HG02642 (cell line): ENCODE measurements around the gene NOL9.
"Not testable (repeated sequence)": the region's sequence is repeated elsewhere in the genome, so short reads cannot be mapped to it uniquely, and the experiment has no call there.

ENCODE experiments used
- ATAC-seq: cut with Tn5 transposase; IDR thresholded peaks from one replicate; pipeline ENCODE4 v1.9.1; 2021; ENCODE audit warnings: mild to moderate bottlenecking; ENCODE audit not compliant: unreplicated experiment, poor library complexity

NOL9 gene

DNA sequence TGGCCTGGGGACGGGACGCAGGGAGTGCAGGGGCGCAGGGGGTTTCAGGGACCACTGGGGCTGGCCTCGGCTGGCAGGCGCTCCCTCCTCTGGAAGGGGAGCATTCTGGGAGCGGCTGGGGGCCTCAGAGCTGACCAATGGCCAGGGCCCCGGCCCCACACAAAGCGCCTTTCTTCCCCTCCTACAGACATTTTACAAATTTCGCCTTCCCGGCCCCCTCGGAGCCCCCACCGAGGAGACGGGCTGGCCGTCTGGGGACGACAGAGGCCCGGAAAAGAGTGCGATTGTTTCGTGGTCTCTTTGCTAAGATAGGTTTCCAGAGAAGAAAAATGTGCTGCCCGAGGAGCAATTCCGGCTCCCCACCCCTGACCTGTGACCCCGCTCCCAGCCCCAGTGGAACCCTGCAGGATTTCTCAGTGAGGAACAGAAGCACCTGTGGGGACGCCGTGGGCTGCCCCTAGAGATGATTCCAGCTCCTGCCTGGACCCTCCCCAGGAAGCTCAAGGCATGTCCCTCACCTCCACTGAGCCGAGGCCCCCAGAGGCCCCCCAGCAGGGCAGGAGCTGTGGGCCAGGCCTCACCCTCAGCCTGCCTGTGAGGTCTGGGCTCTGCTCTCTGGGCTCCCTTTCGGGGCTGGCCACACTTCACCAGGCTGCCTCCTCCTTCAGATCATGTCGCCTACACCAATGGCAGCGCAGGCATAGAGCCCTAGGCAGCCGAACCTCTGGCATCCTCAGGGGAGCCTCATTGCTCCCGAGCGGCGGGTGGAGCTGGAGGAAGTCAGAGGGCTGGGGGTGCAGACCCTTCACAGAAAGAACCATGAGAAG, 47.9 kb downstream of the NOL9 start:
- ATAC-seq: no peak

DNA sequence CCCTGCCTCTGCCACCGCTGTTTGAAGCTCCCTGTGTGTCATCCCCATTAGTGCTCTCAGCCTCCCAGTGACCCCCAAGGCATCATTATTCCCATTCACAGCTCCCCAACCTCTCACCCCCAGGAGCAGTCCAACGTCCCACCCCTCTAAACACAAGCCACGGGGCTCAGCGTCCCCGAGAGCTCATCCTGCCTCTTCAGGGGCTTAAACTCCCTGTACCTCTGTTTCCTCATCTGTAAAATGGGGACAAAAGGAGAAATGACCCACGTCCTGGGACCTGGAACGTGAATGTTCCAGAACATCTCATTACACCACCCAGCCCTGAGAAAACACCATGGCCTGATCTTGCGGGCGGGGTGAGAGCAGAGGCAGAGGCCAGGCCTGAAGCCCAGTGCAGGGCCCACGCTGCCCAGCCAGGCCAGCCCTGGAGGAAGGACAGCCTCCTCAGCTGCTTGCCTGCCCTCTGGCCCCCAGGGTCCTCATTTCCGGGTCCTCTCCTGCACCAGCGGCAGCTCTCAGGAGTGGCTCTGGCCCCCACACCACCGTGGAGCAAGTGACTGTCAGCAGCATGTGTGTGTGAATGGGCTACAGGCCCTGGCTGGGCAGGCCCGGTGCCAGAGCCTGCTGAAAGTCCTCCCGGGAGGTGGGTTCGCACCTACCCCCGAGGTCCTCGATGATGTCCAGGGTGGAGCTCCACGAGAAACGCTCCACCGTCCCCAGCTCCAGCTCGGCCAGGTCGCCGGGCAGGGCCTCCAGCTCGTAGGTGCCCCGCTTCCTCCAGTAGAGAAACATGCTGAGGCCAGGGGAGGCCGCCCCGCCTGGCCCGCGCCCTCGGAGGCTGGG, 48.7 kb downstream of the NOL9 start:
- ATAC-seq: no peak

DNA sequence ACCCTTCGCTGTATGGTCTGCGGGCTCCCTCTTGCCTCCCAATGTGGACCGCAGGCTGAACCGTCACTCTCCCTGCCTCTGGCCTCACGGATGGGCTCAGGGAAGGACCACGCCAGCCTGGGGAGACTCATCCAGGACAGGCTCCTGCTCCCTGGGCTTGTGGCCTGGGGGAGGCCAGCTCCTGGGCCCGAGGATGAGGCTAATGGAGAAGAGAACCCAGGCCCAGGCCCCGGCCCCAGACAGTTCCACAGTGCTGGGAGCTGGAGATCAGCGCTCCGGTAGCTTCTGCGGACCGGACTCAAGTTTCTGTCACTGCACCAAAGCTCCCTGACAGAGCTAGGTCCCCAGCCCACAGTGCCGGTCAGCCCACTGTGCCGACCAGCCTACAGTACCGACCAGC, 49.4 kb downstream of the NOL9 start:
- no peak for ATAC-seq

DNA sequence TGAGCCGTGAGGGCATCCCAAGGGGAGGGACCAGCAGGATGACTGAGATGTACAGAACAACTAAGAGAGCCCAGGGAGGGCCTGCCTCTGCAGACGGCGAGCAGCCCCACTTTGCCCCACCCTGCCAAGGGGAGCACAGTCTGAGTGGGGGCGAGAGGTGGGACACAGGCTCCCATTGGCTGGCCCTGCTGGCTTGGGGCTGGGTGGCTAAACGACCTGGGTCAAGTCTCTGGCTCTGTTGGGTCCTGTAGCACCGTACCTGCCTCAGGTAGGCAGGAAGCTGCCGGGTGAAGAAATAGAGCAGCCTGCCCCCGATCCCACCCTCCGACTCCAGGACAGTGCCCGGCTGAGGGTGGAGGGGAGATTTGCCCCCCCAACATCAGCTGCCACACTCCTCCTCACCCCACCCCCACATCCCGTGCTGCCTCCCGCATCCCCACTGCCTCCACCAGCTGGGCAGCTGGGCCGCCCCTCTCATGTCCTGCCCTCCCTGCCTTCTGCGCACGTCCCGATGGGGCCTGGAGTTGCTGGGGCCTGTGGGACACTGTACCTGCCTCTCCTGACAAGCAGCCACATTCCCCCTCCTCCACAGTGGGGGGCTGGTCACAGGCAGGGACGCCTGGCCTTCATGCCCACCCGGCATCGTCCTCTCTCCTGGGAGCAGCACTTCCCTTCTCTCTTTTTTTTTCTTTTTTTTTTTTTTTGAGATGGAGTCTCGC, 50.3 kb downstream of the NOL9 start:
- ATAC-seq: no peak

DNA sequence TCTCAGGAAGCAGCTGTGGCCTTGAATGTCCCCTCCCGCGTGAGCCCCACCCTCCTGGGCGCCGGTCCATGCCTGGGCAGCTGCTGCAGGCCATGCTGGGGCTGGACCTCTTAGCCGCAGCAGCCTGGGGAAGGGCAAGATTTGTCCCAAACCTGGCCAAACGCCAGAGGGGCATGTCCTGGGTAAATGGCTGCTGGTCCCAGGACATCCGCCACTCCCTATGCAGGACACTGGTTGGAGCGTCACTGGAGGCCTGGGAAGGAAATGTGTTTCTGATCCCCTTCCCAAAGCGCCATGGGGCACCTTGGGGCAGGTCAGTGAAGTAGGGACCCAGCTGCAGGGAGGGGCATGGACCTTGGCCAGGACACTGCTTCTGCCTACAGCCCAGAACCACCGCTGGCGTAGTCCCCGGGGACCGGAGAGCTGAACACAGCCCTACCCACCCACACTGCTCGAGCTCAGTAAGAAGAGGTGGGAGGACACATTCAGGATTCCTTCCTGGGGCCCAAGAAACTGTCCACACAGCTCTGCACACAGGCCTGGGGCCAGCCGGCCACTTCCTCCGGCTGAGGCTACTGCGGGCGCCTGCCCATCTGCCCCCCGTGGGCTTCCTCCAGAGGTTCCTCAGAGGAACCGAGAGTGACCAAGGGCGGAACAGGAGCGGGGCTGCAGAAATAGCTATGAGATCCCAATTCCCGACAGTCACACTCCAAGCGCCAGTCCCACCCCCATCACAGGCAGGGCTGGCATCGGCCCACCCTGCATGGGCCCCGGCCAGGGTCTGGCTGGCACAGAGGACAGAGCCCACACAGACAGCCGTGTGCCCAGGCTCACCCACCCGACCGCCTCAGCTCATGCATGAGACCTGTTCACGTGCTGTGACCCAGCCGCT, 52.1 kb downstream of the NOL9 start:
- no peak for ATAC-seq

DNA sequence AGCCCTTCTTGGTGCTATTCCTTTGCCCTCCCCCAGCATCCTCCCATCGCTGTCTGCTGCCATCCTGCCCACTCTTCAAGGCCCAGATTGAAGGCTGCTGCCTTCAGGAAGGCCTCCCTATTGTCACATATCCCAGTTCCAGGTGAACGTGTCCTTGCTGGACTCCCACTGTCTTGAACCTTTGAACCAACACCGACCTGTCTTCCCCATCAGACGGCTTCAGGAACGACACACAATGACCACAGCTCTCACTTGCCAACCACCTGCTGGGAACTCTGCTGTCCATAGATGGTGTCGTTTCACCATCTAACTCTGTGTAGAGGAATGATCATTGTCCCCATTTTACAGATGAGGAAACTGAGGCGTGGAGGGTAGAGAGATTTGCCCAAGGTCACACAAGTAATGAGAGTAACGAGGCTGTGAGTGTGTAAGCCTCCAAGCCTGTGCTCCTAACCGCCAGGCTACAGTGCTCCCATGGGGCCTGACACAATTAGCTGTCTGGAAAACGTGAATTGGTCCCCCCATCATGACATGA, 53.0 kb downstream of the NOL9 start:
- no peak for ATAC-seq

DNA sequence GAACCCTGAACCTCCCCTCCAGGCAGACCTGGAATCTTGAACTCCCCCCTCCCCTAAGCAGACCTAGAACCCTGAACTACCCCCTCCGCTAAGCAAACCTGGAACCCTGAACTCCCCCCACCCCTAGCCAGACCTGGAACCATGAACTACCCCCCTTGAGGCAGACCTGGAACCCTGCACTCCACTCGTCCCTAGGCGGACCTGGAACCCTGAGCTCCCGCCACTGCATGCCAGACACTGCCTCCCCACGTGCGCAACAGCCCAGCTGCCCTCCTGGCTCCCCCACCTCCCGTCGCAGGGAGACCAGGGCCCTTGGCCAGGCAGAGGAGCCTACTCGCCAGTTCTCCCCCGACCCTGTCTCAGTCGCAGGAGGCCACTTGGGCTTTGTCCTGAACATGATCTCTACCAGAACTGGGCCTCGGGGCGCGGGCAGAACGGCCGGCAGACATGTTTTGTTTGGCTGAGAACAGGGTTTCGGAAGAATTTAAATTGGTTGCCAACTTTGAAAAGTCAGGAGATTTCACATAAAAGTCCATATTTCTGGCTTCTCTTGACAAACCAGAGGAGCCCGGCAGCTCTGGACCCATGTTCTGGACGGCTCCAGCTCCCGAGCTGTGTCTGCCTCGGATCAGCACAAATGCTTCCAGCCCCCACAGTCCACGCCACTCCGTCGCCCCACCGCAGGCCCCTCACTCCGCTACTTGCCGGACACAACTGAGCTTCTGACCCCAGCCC, 53.6 kb downstream of the NOL9 start:
- no peak for ATAC-seq

DNA sequence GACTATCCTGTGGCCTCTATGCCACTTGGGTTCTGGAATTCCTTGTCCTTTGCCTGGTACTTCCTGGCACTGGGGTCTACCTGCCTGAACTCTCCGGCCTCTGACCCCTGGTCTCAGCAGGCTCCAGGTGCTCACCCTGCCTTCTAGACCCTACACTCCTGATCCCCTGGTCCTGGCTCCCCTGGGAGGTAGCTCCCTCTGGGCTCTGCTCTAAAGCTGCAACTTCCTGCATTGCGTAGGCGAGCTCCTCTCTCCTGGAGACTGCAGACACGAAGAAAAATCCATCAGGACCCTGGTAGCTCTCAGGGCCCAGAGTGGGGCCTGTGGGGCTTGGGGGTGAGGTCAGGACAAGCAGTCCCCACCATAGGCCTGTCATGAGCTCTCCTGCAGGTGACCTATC, 55.0 kb downstream of the NOL9 start:
- ATAC-seq: no peak

DNA sequence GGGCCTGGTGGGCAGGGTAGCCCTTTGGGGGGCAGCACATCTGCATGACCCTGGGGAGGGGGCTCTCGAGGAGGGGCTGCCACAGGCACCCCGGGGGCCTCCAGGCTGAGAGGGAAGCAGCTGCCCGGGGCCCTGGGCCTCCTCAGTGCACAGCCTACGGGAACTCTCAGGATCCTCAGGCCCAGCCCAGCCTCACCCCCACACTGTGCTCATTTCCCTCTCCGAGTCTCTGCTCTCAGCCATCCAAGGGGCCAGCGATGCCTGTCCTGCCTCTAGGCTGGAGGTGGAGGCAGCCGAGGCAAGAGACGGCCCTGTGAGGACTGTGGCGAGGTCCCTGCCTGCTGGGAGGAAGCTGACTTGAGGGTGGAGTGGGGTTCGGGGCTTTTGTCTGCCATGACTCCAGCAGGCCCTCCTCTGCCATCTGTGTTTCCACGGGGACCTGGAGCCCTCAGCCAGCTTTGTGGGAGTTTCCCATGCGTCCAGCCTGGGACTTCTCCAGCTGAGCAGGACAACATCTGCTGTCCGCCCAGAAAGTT, 55.7 kb downstream of the NOL9 start:
- ATAC-seq: no peak

DNA sequence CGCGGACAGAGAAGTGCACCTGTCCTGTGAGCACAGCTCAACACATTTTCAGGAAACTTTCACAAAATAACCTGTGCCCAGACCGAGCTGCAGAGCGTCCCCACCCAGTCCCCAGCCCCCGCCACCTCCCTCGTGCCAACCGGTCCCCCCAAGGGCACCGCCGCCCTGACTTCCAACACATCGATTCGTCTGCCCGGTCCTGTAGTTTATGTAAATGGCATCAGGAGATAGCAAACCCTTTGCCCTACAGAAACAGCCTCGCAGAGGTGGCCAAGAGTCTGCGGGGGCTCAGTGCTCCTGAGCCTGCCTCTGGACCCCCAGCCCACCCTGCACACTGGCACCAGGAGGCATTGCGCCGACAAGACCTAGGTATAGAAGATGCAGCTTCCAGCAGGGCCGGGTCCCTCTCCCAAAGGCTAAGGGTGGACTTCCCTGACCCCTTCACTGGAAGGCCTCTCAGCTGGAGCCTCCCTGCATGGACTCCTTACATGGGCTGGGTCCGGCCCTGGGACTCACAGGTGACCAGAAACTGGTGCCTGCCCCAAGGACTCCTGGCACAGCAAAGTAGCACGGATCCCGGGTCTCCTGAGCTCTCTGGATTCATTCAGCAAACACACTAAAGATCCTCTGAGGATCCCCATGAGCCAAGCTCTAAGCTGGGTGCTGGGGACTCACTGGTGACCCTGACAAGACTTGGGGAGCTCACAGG, 56.3 kb downstream of the NOL9 start:
- no peak for ATAC-seq

DNA sequence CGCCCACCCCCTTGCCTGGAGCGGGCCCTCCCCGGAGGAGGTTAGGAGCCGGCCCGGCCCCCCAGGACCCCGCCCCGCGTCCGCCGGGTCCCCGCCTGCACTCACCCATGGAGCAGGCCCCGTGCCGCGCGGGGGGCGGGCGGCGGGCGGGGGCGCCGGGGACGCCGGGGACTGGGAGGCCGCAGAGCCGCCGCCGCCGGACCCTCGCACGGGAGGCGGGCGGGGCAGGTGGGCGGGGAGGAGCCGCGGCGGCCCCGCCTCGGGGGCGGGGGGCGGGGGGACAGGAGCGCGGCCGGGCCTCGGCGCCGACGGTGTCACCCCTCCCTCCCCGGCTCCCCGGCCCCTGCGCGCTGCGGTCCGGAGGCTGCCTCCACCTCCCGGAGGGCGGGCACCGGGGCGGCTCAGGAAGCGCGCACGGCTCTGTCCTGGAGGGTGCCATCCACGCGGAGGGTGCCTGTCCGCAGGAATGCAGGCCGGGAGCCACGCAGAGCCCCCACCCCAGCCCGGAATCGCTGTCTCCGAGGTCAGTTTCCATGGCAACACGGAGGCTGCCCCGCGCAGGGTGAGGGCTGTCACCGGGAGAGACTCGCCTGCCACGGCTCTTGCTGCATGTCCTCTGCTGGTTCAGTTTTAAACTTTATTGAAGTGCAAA, 57.0 kb downstream of the NOL9 start:
- ATAC-seq: no peak

DNA sequence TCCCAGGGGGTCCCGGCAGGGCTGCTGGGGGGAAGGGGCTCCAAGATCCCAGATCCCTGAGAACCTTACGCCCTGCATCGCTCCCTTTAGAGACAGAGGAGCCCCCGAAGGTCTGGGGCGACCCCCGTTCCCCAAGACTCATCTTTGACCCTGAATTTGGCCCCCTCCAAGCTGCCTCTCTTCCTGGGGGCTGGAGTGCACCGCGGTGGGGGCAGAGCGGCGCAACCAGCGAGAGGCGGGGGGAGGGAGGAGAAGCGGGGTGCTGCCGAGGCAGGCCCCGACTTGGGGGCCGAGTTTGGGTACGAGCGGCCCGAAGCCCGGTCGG, 57.5 kb downstream of the NOL9 start:
- no peak for ATAC-seq

DNA sequence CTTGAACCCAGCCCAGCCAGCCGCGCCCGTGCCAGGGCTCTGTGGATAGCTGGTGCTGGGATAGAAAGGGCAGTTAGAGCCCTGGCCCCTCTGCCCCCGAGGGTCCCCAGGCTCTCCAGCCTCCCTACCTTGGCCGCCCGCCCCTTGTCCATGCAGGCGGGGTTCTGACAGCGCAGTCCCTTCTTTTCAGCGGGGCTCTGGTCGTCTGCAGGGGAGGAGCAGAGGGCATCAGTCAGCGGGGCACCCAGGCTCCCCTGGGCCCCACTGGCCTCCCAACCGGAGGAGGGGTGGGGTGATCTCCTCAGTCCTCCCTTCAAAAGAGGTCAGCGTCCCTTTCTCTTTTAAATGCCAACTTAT, 58.0 kb downstream of the NOL9 start:
- no peak for ATAC-seq

DNA sequence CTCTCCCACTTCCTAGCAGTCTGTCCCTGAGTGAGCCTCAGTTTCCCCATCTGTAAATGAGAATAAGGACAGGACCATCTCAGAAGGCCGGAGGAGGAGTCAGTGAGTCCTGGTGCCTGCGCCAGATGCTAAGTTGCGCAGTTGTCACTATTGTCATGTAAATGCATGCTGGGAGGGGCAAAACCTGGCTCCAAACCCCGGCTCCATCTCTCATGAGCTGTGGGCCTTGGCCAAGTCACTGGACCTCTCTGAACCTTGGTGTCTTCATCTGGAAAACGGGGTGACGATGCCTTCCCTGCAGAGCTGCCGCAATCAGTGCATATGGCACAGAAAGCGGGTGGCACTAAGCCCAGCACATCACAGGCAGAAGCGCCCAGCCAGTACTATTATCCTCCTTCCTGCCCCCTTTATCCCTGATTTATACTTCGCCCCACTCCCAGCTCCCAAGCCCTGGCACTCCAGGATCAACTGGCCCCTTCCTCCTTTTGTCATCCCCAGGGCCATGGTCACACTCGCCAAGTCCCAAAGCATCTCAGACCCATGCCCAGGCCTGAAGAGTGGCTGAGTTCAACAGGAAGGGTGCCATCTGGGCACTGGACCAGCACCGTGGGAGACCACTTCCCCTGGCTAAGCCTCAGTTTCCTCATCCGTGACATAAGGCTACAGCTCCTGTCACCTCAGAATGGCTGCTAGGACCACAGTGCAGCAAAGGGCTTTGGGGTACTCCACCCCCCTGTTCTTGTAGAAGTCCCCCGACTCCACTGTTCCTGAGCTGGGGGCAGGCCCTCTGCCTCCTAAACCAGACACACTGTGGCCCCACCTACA, 58.6 kb downstream of the NOL9 start:
- no peak for ATAC-seq

DNA sequence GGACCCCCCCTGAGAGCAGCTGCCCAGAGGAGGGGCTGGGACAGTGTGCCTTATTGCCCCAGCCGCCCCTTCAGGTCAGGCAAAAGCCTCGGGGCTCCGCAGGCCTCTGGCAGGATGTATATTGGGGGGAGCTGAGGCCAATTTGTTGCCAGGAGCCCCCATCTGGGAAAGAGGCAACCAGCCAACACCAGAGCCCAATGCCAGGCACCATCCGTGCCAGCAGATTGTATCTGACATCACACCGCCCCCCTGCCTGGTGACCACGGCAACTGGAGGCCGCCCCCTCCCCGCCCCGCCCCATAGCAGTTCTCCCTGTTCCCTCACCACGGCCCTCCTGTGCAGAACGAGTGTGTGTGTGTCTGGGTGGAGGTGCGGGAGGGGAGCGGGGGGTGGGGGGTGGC, 59.3 kb downstream of the NOL9 start:
- ATAC-seq: no peak

DNA sequence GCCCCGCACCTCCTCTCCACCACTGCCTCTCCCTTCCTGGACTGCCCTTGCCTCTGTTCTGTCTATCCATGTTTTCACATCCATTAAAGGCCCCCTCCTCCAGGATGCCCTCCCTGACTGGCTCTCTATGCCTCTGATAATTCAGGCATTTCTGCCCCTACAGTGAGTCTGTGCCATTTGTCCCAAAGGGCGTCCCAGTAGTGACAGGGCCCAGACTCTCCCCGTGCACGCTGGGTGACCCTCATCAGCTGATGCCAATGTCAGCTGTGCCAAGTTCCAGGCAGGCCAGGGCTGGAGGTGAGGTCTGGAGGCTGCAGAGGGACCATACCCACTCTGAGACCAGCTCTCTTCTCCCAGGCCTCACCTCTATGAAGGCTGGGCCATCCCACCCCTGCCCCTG, 59.7 kb downstream of the NOL9 start:
- ATAC-seq: no peak

DNA sequence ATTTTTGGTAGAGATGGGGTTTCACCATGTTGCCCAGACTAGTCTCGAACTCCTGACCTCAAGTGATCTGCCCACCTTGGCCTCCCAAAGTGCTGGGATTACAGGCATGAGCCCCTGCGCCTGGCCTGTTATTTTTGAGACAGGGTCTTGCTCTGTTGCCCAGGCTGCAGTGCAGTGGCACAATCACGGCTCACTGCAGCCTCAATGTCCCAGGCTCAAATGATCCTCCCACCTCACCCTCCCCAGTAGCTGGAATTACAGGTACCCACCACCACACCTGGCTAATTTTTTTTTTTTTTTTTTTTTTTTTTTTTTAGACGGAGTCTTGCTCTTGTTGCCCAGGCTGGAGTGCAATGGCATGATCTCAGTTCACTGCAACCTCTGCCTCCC, 60.5 kb downstream of the NOL9 start:
- not testable (repeated sequence) for ATAC-seq
